Ascending aorta (tissue), 2 donors: ENCODE results near the gene NAV2. TPM values are rescaled to one million over a fixed set of nuclear protein-coding genes. Genes with fewer than 3 reads are reported as not detected.

ENCODE experiments used
- DNase-seq, 2 donors: peaks; one replicate each; pipeline ENCODE4 v3.0.0-alpha.2; 2019; ENCODE audit warnings: low spot score in 2 of 2
- H3K27ac ChIP-seq, 2 donors: fragments of 200-600 bp; sonication (generic); one replicate each; pipeline ENCODE4 v1.5.1; 2016 to 2017; ENCODE audit warnings: mild to moderate bottlenecking in 1 of 2
- H3K27me3 ChIP-seq: fragments of 200-600 bp; sonication (generic); one replicate; pipeline ENCODE4 v1.5.1; 2017
- H3K36me3 ChIP-seq, 2 donors: fragments of 200-600 bp; sonication (generic); one replicate each; pipeline ENCODE4 v1.5.1; 2016
- H3K4me1 ChIP-seq, 2 donors: fragments of 200-600 bp; sonication (generic); one replicate each; pipeline ENCODE4 v1.5.1; 2016 to 2017; ENCODE audit warnings: mild to moderate bottlenecking in 1 of 2
- H3K4me3 ChIP-seq, 2 donors: fragments of 200-600 bp; sonication (generic); one replicate each; pipeline ENCODE4 v1.5.1; 2016 to 2017; ENCODE audit warnings: mild to moderate bottlenecking in 1 of 2
- H3K9me3 ChIP-seq, 2 donors: fragments of 200-600 bp; sonication (generic); one replicate each; pipeline ENCODE4 v1.5.1; 2016
- CTCF ChIP-seq, 3 experiments: fragments of 200-600 bp in 2 of 3; fragments of 450-650 bp in 1 of 3; sonication (generic) in 2 of 3; IDR thresholded peaks; one replicate each; pipeline ENCODE4 v1.5.1; 2016 to 2019; ENCODE audit warnings: antibody characterized with exemption in 3 of 3, mild to moderate bottlenecking in 1 of 3, moderate library complexity in 1 of 3
- intact Hi-C: fragments of 100-400 bp; cut with DNase I; formaldehyde crosslinking; loops from one replicate; pipeline ENCODE4 v1.15.1; 2023
- total RNA-seq: library from RNA; depleted of rRNA; stranded (reverse); fragments of >200 nt; gene quantifications from one replicate; pipeline ENCODE4 v1.1.0, GENCODE V29; 2016

NAV2 gene
- total RNA-seq, 1 donor from 2014 or later = 62.6 TPM

- H3K27me3 ChIP-seq = no peaks in the 10 kb centered on the region
- no peaks in the 10 kb centered on the region for H3K9me3 ChIP-seq
- no peak overlapping the region for H3K27ac ChIP-seq
- intact Hi-C loops = no loop called here
- DNase-seq = no peak
- peaks cover 7 to 13% of the 10 kb centered on the region in 2 donors for H3K4me1 ChIP-seq
- TF ChIP-seq CTCF (IDR thresholded peaks at IDR 0.05) = no peak
- no peak overlapping the region for H3K4me3 ChIP-seq
- H3K36me3 ChIP-seq = peaks cover 0 to 24% of the 10 kb centered on the region in 2 donors
Observed at GRCh38 chr11:20007386-20007785, 294.7 kb downstream of the NAV2 start.

- no peaks in the 10 kb centered on the region for H3K27me3 ChIP-seq
- H3K4me3 ChIP-seq = no peak overlapping the region
- peak overlapping the region in 1 of 2 donors; percentile 43 for H3K27ac ChIP-seq
- DNase-seq = no peak
- peaks cover 0 to 16% of the 10 kb centered on the region in 2 donors for H3K36me3 ChIP-seq
- intact Hi-C loops = no loop called here
- no peak for TF ChIP-seq CTCF (IDR thresholded peaks at IDR 0.05)
- no peaks in the 10 kb centered on the region for H3K9me3 ChIP-seq
- H3K4me1 ChIP-seq = peaks cover 7 to 13% of the 10 kb centered on the region in 2 donors
Observed at GRCh38 chr11:20008190-20008870, 295.7 kb downstream of the NAV2 start.

GRCh38 chr11:20008871-20009644 lies 296.4 kb downstream of the NAV2 start:
- TF ChIP-seq CTCF (IDR thresholded peaks at IDR 0.05) = no peak
- intact Hi-C loops = no loop called here

GRCh38 chr11:20010156-20010850 lies 297.7 kb downstream of the NAV2 start:
- intact Hi-C loops = no loop called here
- Histone ChIP-seq H3K4me1 (peaks cover 7 to 13% of the 10 kb centered on the region in 2 donors), H3K27ac (no peak overlapping the region), H3K9me3 (no peaks in the 10 kb centered on the region), H3K36me3 (peaks cover 0 to 13% of the 10 kb centered on the region in 2 donors), H3K27me3 (no peaks in the 10 kb centered on the region), H3K4me3 (no peak overlapping the region)
- DNase-seq = no peak
- no peak for TF ChIP-seq CTCF (IDR thresholded peaks at IDR 0.05)

More at GRCh38 chr11:20008871-20009644, 296.4 kb downstream of the NAV2 start:
- DNase-seq = no peak
- peaks cover 0 to 13% of the 10 kb centered on the region in 2 donors for H3K36me3 ChIP-seq
- H3K4me3 ChIP-seq = no peak overlapping the region
- H3K27ac ChIP-seq = no peak overlapping the region
- H3K9me3 ChIP-seq = no peaks in the 10 kb centered on the region
- no peaks in the 10 kb centered on the region for H3K27me3 ChIP-seq
- H3K4me1 ChIP-seq = peaks cover 7 to 13% of the 10 kb centered on the region in 2 donors

- Histone ChIP-seq H3K27me3 (no peaks in the 10 kb centered on the region), H3K27ac (no peak overlapping the region), H3K4me3 (no peak overlapping the region), H3K36me3 (peaks cover 0 to 13% of the 10 kb centered on the region in 2 donors), H3K9me3 (no peaks in the 10 kb centered on the region), H3K4me1 (peaks cover 7 to 13% of the 10 kb centered on the region in 2 donors)
- no peak for TF ChIP-seq CTCF (IDR thresholded peaks at IDR 0.05)
- intact Hi-C loops = no loop called here
- DNase-seq = no peak
Observed at GRCh38 chr11:20010851-20011225, 298.2 kb downstream of the NAV2 start.
